HG03439 (cell line): ENCODE results near the gene SRSF6.
"Not testable (repeated sequence)": the region's sequence is repeated elsewhere in the genome, so short reads cannot be mapped to it uniquely, and the experiment has no call there.

Experiments
- ATAC-seq: cut with Tn5 transposase; IDR thresholded peaks from one replicate; pipeline ENCODE4 v1.9.1; 2021; ENCODE audit warnings: mild to moderate bottlenecking, moderate library complexity; ENCODE audit not compliant: unreplicated experiment

Gene SRSF6

GRCh38 chr20:43472671-43473380 lies 15.1 kb downstream of the SRSF6 start:
- ATAC-seq = no peak

DNA sequence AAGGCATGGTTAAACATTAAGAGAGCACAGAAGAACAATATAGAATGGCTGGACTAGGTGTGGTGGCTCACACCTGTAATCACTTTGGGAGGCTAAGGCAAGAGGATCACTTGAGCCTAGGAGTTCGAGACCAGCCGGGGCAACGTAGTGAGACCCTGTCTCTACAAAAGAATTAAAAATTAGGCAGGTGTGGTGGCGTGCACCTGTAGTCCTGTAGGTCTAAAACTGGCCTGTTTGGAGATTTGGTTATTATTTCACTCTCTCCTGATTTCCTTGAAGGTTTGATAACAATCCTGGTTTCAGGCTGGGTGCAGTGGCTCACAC lies 15.6 kb downstream of the SRSF6 start:
- no peak for ATAC-seq

DNA sequence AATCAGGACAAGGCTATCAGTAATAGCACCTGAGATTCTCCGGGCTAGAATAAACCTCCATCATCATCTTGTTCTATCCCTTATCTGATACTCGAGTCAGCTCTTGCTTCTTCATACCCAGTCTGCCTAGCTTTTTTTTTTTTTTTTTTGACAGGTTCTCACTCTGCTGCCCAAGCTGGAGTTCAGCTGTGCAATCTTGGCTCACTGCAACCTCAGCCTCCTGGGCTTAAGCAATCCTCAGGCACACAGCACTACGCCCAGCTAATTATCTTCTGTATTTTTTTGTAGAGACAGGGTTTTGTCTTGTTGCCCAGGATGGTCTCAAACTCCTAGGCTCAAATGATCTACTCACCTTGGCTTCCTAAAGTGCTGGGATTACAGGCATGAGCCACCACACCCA lies 19.5 kb downstream of the SRSF6 start:
- ATAC-seq = no peak

- ATAC-seq = no peak
Observed at GRCh38 chr20:43477619-43478018, 19.9 kb downstream of the SRSF6 start.

DNA sequence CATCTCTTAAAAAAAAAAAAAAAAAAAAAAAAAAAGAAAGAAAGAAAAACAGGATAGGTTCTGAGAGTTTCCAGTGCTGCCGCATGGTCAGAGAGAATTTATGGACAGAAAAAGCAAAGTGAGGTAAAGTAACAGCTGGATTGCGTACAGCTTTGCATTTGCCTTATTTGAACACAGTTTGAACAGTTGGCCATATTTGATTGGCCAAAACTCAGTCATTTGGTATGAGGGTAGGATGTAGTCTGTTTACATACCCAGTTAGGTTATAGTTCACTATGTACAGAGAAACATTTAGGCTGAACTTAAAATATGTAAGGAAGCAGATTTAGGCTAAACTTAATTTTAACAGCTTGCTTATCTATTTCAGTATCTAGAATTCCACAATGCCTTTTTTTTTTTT lies 32.3 kb downstream of the SRSF6 start:
- no peak for ATAC-seq

- ATAC-seq = no peak
Observed at GRCh38 chr20:43492101-43492500, 34.4 kb downstream of the SRSF6 start.

DNA sequence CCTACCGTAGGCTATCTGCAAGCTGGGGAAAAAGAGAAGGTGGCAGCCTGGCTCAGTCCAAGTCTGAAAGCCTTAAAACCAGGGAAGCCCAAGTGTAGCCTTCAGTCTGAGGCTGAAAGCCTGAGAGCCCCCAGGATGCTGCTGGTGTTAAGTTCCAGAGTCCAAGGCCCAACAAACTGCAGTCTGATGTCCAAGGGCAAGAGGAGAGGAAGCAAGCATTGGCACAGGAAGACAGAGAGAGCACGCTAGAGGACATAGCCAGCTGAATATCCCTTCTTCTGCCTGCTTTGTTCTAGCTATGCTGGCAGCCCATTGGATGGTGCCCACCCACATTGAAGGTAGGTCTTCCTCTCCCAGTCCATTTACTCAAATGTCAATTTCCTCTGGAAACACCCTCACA lies 37.7 kb downstream of the SRSF6 start:
- no peak for ATAC-seq

DNA sequence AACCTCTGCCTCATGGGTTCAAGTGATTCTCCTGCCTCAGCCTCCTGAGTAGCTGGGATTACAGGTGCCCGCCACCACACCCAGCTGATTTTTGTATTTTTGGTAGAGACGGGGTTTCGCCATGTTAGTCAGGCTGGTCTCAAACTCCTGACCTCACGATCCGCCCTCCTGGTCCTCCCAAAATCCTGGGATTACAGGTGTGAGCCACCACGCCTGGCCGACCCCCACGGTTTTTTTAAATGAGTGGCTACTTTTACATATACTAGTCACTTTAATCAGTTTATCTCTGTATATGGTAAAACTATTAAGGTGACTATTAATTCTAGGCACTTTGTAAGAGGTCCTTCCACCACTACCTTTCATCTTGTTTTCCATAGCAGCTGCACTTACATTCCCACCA lies 44.3 kb downstream of the SRSF6 start:
- ATAC-seq = not testable (repeated sequence)

DNA sequence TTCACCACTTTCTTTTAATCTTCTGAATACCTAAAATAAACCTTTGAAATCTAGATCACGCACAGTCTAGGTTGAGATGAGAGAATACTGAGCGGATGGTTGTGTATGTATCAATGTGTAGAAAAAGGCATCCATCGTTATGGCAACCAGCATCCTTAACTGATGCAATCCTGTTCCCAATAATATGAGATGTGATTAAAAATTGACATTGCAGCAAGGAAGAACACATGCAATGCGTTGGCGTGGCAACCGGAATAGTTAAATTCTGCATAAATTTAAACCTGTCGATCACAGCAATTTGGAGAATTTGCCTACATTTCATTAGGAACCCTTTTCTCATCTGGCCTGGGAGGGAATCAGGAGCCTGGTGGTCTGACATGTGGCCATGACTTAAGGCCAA lies 48.5 kb downstream of the SRSF6 start:
- ATAC-seq = no peak

- no peak for ATAC-seq
Observed at GRCh38 chr20:43507150-43508080, 49.7 kb downstream of the SRSF6 start, which contains the start of gene L3MBTL1. Gene L3MBTL1, plus strand, starts transcription at chr20:43507697. Its CDS starts 5,807 bp downstream, at chr20:43513504.

DNA sequence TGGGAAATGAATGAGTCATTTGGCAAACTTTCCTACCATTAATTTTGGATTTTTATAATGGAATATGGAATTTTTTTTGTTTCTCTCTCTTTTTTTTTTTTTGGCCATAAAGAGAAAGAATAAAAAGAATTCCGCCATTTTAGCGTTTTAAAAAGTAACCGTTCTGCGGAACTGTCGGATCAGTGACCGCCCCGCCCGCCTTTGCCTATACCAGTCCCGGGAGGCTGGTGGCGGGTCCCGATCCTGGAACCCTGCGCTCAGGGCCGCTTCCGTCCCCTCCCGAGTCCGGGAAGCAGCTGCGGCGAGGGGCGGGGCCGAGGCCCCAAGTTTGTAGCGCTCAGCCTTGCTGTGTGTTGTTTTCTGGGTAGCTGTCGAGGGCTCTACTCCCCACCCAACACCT lies 50.4 kb downstream of the SRSF6 start:
- ATAC-seq = no peak

GRCh38 chr20:43508604-43509040 lies 50.9 kb downstream of the SRSF6 start:
- no peak for ATAC-seq

GRCh38 chr20:43511879-43512278 lies 54.2 kb downstream of the SRSF6 start:
- no peak for ATAC-seq

- peak; percentile 5 for ATAC-seq
Observed at GRCh38 chr20:43513372-43513930, 55.8 kb downstream of the SRSF6 start.
